GM19035 (cell line): ENCODE measurements around the gene THEMIS.
"Not testable (repeated sequence)": the region's sequence is repeated elsewhere in the genome, so short reads cannot be mapped to it uniquely, and the experiment has no call there.

ENCODE experiments used
- ATAC-seq: cut with Tn5 transposase; IDR thresholded peaks from one replicate; pipeline ENCODE4 v1.9.1; 2021; ENCODE audit not compliant: unreplicated experiment

The THEMIS gene

GRCh38 chr6:127900935-127901334, at the start of gene THEMIS:
TSS of gene THEMIS (minus strand) at chr6:127901058. CDS start at chr6:127900932, 126 bp downstream.
- no peak for ATAC-seq

- no peak for ATAC-seq
Observed at GRCh38 chr6:127949251-127949650, 48.4 kb upstream of the THEMIS start.

- ATAC-seq: no peak
Observed at GRCh38 chr6:127946388-127946787, 45.5 kb upstream of the THEMIS start.

GRCh38 chr6:127945434-127946097, 44.7 kb upstream of the THEMIS start:
- ATAC-seq: no peak

GRCh38 chr6:127941228-127941627, 40.4 kb upstream of the THEMIS start:
- ATAC-seq: no peak

- no peak for ATAC-seq
Observed at GRCh38 chr6:127939442-127940066, 38.7 kb upstream of the THEMIS start.

DNA sequence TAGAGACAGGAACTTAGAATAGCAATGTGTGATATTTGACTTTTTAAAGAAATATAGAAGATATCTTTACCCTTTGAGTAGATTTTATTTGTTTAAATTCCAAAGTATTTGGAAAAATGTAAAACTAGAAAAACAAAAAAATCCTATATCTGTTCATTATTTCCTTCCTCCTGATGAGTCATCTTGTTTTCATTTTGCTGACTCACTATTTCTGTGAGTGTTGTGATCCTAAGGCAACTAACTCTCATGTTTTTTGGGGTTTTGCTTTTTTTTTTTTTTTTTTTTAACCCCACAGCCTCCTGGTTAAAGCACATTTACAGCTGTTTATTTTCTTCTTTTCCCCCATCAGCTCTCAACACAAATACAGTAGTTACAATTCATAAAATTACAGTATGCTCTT, 37.8 kb upstream of the THEMIS start:
- no peak for ATAC-seq

DNA sequence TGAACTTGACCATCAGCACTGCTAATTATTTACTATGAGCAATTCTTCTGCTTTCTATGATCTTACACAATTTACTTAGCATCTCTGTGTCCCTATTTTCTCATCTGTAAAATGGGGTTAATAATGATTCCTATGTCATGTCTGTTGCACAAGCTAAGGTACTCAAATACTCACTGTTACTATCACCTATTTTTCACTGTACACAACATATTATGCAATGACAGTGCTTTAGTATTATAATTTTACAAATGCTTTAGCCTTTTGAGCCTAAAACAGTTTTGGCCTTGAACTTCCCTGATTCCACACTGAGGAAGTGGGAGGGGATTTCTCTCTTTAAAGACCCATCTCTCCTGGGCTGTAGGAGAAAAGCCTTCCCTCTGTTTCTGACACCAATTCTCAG, 36.9 kb upstream of the THEMIS start:
- no peak for ATAC-seq

- ATAC-seq: no peak
Observed at GRCh38 chr6:127937102-127937501, 36.2 kb upstream of the THEMIS start.

GRCh38 chr6:127934956-127935355, 34.1 kb upstream of the THEMIS start:
- no peak for ATAC-seq

- no peak for ATAC-seq
Observed at GRCh38 chr6:127933852-127934840, 33.3 kb upstream of the THEMIS start.

- no peak for ATAC-seq
Observed at GRCh38 chr6:127933137-127933536, 32.3 kb upstream of the THEMIS start.

- ATAC-seq: no peak
Observed at GRCh38 chr6:127932708-127933107, 31.9 kb upstream of the THEMIS start.

- ATAC-seq: not testable (repeated sequence)
Observed at GRCh38 chr6:127926441-127926840, 25.6 kb upstream of the THEMIS start.

- ATAC-seq: no peak
Observed at GRCh38 chr6:127924440-127924839, 23.6 kb upstream of the THEMIS start.

GRCh38 chr6:127924031-127924430, 23.2 kb upstream of the THEMIS start:
- no peak for ATAC-seq

DNA sequence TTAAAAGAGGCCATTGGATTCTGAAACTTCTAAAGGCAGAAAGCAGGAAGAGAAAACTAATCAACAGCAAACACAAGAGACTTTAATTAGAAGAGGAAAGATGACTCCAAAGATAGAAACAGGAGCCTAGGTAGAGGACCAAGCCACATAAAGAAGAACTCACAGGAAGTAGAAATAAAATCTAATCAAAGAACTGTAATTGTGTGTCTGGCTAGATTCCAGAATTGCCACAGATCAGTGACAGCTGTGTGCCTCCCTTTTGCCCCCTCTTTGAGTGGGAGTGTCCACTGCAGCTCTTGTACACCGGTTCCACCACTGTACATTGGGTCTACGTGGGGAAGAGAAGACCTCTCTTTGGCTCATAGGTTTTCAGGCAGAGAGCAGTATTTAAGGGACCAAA, 22.3 kb upstream of the THEMIS start:
- ATAC-seq: no peak

- no peak for ATAC-seq
Observed at GRCh38 chr6:127921982-127922381, 21.1 kb upstream of the THEMIS start.

- no peak for ATAC-seq
Observed at GRCh38 chr6:127920804-127921203, 19.9 kb upstream of the THEMIS start.

GRCh38 chr6:127918506-127919427, 17.9 kb upstream of the THEMIS start:
- ATAC-seq: no peak

GRCh38 chr6:127917766-127918165, 16.9 kb upstream of the THEMIS start:
- no peak for ATAC-seq
